AG04449 (cell line): Measurements from ENCODE around the gene ASTN2.

Experiments used
- CTCF ChIA-PET: fragments of 350-600 bp; formaldehyde crosslinking; extraction: SDS; loops from one replicate; lab custom pipeline; 2021; ENCODE audit warnings: antibody characterized with exemption; lab: Yijun Ruan, JAX
- POLR2A ChIA-PET: fragments of 400-600, 350-600 bp; formaldehyde crosslinking; extraction: SDS; loops from one replicate; lab custom pipeline; 2020; ENCODE audit warnings: antibody characterized with exemption, inconsistent platforms; lab: Yijun Ruan, JAX
- DNase-seq: peaks from one replicate; pipeline ENCODE4 v3.0.0-alpha.2; 2010; ENCODE audit warnings: low read depth, low spot score
- H3K4me3 ChIP-seq: 2 replicates; pipeline ENCODE4 v1.5.1; 2011; ENCODE audit warnings: low read depth, mild to moderate bottlenecking, control low read depth, low read length
- TF ChIP-seq, protein P1 (sequence below): IDR thresholded peaks from one replicate; pipeline ENCODE4 v1.5.1; 2011; ENCODE audit warnings: mild to moderate bottlenecking, moderate library complexity, low read length, control low read depth, inconsistent platforms; ENCODE audit not compliant: insufficient read depth; ENCODE audit errors: missing control alignments

The ASTN2 gene

DNA sequence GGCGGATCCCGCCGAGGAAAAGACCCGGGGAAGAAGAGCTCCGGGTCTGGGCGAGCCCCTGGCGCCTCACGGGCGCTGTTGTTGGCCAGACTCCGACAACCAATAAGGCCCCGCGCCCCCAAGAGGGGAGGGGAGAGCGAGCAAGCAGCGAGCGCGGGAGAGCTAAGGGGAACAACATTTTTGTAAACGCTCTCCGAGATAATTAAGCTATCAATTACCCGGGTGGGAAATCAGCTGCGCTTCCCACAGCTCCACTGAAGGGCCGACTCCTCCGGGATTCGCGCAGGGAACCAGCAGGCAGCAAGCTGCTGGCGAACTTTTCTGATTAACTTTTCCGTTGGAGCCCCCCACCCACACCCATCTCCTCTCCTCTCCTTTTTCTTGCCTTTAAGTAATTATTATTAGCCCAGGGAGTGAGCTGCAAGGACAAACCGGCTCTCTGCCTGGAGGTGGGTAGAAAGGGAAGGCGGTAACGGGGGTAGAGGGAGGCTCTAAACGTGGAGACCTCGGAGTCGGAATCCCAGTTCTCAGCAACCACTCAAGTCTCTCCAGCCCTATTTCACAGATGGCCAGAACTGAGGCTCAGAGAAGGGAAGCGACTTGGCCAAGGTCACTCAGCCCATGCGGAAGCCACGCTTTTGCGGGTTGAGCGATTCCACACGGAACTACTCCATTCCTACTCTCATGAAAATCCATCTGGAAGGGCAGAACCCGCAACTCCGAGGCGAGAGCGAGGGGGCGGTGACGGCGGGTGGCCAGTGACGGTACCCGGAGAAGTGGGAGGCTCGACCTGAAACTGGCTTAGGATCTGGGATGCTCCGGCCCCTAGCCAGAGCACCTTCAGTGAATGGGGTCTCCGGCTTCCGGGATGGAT, 1.3 kb downstream of the ASTN2 start:
- CTCF ChIA-PET: interaction anchor here (1.5 kb wide), 1 partner anchor 678 kb away, joined by 4 read pairs; no protein-coding TSS in a partner anchor
- POLR2A ChIA-PET: no interaction called here
- no peak overlapping the region; the same call in 1 of the 2 replicates for H3K4me3 ChIP-seq
- TF ChIP-seq, protein P1, sequence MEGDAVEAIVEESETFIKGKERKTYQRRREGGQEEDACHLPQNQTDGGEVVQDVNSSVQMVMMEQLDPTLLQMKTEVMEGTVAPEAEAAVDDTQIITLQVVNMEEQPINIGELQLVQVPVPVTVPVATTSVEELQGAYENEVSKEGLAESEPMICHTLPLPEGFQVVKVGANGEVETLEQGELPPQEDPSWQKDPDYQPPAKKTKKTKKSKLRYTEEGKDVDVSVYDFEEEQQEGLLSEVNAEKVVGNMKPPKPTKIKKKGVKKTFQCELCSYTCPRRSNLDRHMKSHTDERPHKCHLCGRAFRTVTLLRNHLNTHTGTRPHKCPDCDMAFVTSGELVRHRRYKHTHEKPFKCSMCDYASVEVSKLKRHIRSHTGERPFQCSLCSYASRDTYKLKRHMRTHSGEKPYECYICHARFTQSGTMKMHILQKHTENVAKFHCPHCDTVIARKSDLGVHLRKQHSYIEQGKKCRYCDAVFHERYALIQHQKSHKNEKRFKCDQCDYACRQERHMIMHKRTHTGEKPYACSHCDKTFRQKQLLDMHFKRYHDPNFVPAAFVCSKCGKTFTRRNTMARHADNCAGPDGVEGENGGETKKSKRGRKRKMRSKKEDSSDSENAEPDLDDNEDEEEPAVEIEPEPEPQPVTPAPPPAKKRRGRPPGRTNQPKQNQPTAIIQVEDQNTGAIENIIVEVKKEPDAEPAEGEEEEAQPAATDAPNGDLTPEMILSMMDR: no peak
- DNase-seq: no peak

DNA sequence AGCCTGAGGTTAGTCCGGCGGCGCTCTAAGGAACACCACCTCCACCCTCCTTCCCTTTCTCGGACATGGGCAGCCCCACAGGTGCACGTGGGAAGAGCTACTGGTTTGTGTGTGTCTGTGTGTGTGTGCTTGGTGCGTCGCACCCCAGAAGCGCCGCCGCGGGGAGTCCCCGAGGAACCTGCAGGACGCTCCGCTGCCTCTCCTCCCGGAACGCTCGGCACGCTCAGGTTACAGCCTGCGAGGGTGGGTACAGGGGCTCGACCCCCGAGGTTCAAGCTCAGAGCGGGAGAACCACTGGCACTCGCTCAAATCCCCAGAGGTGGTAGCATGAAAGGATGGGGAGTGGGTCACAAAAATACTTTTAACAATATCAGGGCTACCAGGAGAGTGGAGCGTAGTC, 2.0 kb downstream of the ASTN2 start:
- no peak for DNase-seq
- ChIA-PET CTCF (interaction anchor here (1.5 kb wide), 1 partner anchor 677 kb away, joined by 4 read pairs; no protein-coding TSS in a partner anchor), POLR2A (no interaction called here)
- TF ChIP-seq, protein P1: no peak
- H3K4me3 ChIP-seq: no peak overlapping the region

DNA sequence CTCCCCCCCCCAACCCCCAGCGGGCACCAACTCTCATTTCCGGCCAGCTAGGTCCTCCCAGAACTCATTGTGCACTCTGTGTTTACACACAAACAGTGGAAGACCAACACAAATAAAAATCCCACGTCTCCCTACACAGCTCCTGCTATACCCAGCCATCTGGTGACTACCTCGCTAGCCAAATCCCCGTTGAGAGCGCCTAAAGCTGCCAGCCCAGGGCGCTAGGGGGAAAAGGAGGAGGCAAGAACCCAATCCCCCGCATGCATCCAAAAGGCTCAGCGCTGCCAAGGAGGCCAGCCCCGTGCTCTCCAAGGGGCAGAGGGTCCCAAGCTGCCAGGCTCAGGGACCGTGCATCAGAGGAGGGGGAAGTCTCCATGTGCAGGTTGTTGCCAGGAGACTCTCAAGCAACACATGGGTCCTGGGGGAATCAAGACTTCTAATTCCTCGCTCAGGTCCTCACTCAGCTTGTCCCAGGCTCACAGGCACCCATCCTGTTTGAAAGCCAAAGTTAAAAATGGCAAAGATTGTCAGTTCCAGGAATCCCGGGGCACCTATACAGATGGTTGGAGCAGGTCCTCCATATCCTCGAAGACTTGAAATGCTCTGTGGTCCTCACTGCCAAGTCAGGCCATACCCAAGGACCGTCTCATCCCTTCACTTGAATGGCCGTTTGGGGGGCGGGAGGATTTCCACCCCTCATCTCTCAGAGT, 2.7 kb downstream of the ASTN2 start:
- DNase-seq: no peak
- no peak overlapping the region for H3K4me3 ChIP-seq
- CTCF ChIA-PET: interaction anchor here (0.8 to 3.0 kb wide), 4 partner anchors 253 to 677 kb away, joined by 3 to 17 read pairs (median 4); no protein-coding TSS in a partner anchor
- POLR2A ChIA-PET: no interaction called here
- TF ChIP-seq, protein P1: no peak

DNA sequence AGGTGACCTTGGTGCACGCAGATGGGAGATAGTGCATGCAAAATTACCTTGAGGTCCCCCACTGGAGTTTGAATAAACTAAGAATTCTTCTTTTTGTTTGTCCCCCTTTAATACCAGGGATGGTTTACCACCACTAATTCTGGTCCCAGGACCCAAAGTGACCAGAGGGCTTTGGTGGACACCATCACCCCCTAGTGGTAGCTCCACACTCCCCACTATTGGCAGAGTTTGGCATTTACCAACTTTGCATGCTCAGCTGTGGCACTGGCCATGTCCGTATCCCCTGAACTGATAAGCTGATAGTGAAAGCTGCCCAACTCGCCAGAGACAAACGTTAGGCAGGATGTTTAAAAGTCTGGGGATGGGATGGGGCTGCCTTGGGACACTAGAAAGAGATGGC, 3.3 kb downstream of the ASTN2 start:
- ChIA-PET CTCF (interaction anchor here (0.8 to 3.0 kb wide), 3 partner anchors 252 to 675 kb away, joined by 3 to 17 read pairs (median 3); no protein-coding TSS in a partner anchor), POLR2A (no interaction called here)
- H3K4me3 ChIP-seq: no peak overlapping the region
- DNase-seq: no peak
- TF ChIP-seq, protein P1: peak; percentile 65

DNA sequence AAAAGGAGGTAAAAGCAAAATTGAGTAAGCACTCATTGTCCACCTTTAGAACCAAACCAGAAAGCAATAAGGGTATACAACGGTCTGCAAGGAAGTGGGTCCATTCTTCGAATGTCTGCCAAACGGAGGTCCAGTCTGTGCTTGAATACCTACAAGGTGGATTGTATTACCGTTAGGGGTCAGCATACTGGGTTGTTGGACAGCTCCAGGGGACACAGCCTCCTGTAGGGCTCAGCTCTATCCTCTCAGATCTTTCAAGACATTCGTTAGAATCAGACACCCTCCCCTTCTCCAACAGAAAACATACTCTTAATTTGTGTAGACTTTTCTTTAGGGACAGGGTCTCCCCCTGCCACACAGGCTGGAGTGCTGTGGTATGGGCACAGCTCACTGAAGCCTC, 5.5 kb downstream of the ASTN2 start:
- no peak overlapping the region for H3K4me3 ChIP-seq
- TF ChIP-seq, protein P1: no peak
- POLR2A ChIA-PET: no interaction called here
- no peak for DNase-seq
- CTCF ChIA-PET: interaction anchor here (3.0 kb wide), 1 partner anchor 673 kb away, joined by 17 read pairs; no protein-coding TSS in a partner anchor

DNA sequence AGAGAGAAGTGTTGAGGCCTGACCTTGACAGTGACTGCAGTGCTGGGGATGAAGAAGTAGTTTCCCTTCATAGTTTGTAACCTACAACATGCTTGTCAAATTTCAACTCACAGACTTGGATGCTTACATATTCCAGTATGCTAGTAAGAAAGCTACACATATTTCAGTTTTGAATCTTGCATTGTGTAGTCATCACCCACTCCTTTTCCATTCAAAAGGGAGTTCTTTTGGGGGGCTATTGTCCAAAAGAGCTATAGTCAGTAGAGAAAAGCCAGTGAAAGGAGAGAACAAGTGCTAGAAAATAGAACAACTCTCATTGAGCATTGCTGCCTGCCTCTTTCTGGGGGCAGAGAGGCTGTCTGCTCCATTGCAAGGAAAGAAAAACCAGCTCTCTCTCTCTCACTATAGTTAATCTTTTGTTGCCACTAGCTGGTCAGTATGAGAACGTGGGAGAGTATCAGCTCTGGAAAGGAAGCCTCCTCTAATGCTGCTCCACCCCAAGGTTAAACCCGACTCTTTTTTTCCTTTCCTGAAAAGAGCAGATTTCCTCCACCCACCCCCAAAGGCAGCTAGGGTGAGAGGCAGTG, 7.3 kb downstream of the ASTN2 start:
- ChIA-PET CTCF (no interaction called here), POLR2A (no interaction called here)
- no peak overlapping the region for H3K4me3 ChIP-seq
- no peak for DNase-seq
- TF ChIP-seq, protein P1: no peak
